Endothelial cell (in vitro differentiated cells): ENCODE measurements around the gene ZNF638. TPM values are rescaled to one million over a fixed set of nuclear protein-coding genes. Genes with fewer than 3 reads are reported as not detected.
A peak's percentile ranks its signal among the peaks of the same experiment; 100 is the strongest.

ENCODE experiments used
- DNase-seq: peaks from one replicate; pipeline ENCODE4 v3.0.0; 2021; ENCODE audit warnings: low spot score
- H3K27ac Mint-ChIP-seq: one replicate; pipeline ENCODE4 v1.8.0; 2021; ENCODE audit warnings: mixed read lengths, inconsistent platforms; ENCODE audit not compliant: unreplicated experiment
- H3K27me3 Mint-ChIP-seq: one replicate; pipeline ENCODE4 v1.8.0; 2021; ENCODE audit warnings: mild to moderate bottlenecking, moderate library complexity, mixed read lengths, inconsistent platforms; ENCODE audit not compliant: unreplicated experiment
- H3K36me3 Mint-ChIP-seq: one replicate; pipeline ENCODE4 v1.8.0; 2021; ENCODE audit warnings: mild to moderate bottlenecking, low read depth, mixed read lengths, inconsistent platforms; ENCODE audit not compliant: unreplicated experiment
- H3K4me1 Mint-ChIP-seq: one replicate; pipeline ENCODE4 v1.8.0; 2021; ENCODE audit warnings: mild to moderate bottlenecking, mixed read lengths, inconsistent platforms; ENCODE audit not compliant: unreplicated experiment
- H3K4me3 Mint-ChIP-seq: one replicate; pipeline ENCODE4 v1.8.0; 2021; ENCODE audit warnings: mild to moderate bottlenecking, mixed read lengths, inconsistent platforms; ENCODE audit not compliant: unreplicated experiment
- H3K9me3 Mint-ChIP-seq: one replicate; pipeline ENCODE4 v1.8.0; 2021; ENCODE audit warnings: mixed read lengths, inconsistent platforms; ENCODE audit not compliant: unreplicated experiment
- total RNA-seq: library from RNA; stranded (reverse); fragmentation: NEBNext Ultra II Directional; extraction: Animal tissue kit (Norgen Biotek cat#: 25700); gene quantifications from one replicate; pipeline ENCODE4 v1.2.1, GENCODE V29; 2021; ENCODE audit not compliant: unreplicated experiment
- TF ChIP-seq, protein P1 (sequence below): fragments of 200-600 bp; sonication (generic); IDR thresholded peaks from one replicate; pipeline ENCODE4 v1.5.0; 2021; ENCODE audit warnings: antibody characterized with exemption; ENCODE audit not compliant: unreplicated experiment

Gene ZNF638
- total RNA-seq, 1 donor from 2014 or later, result 144 TPM

DNA sequence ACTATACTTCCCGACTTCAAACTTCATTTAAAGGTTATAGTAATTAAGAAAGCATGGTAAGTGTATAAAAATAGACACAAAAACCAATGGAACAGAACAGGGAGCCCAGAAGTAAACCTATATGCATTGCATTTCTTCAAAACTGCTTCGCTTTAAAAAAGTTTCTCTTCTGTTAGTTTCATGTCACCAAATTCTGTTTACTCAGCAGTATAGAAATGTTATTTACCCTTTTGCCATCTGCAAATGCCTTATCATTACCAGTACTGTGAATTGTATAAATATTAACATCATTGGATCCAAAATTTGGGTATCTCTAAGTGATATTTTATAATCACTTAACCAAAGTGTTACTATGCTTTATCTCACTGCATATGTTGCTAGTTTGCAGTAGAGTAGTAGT, 45.9 kb upstream of the ZNF638 start:
- TF ChIP-seq, protein P1, sequence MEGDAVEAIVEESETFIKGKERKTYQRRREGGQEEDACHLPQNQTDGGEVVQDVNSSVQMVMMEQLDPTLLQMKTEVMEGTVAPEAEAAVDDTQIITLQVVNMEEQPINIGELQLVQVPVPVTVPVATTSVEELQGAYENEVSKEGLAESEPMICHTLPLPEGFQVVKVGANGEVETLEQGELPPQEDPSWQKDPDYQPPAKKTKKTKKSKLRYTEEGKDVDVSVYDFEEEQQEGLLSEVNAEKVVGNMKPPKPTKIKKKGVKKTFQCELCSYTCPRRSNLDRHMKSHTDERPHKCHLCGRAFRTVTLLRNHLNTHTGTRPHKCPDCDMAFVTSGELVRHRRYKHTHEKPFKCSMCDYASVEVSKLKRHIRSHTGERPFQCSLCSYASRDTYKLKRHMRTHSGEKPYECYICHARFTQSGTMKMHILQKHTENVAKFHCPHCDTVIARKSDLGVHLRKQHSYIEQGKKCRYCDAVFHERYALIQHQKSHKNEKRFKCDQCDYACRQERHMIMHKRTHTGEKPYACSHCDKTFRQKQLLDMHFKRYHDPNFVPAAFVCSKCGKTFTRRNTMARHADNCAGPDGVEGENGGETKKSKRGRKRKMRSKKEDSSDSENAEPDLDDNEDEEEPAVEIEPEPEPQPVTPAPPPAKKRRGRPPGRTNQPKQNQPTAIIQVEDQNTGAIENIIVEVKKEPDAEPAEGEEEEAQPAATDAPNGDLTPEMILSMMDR, result no peak
- DNase-seq, result no peak
- Mint-ChIP-seq H3K9me3 (no peaks in the 10 kb centered on the region), H3K27me3 (no peaks in the 10 kb centered on the region), H3K4me1 (no peaks in the 10 kb centered on the region), H3K36me3 (no peaks in the 10 kb centered on the region), H3K27ac (no peak overlapping the region), H3K4me3 (no peak overlapping the region)

DNA sequence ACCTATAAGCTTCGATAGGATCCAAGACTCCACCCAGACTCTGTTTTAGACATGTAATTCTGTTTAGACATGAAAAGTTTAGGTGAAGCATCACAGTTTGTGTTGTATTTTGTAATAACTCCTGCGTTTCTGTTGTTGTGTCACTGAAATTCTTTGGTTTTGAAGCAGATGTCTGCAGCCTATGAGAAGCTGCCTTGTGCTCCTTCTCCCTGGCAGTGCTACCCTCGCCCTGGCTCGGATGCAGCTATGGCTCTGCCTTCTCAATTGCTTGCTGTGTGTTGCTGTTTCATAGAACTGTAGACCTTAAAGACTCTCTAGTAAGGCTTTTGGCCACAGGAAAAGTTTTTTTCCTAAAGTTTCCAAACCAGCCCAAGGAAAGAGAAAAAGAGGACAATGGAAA, 40.2 kb upstream of the ZNF638 start:
- Mint-ChIP-seq H3K27ac (no peak overlapping the region), H3K9me3 (no peaks in the 10 kb centered on the region), H3K4me1 (no peaks in the 10 kb centered on the region), H3K27me3 (no peaks in the 10 kb centered on the region), H3K36me3 (no peaks in the 10 kb centered on the region), H3K4me3 (no peak overlapping the region)
- DNase-seq, result no peak
- TF ChIP-seq, protein P1, result no peak

DNA sequence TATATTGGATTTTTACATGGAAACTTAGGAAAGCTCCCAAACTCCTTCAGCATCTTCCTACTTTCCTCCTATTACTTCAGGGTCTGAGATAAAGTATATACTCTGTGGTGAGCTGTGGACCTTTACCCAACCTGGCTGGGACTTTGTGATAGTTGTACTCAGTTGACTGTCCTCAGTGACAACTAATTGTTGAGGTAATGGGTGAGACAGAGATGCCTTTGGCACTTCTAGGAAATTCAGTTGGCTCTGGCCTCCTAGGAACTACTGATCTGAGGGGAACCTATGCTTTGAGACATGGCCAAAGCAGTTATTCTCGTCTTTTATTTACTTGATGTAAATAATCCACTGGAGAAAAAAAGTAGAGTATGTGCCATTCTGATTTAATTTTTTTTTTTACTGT, 39.4 kb upstream of the ZNF638 start:
- Mint-ChIP-seq H3K4me1 (no peaks in the 10 kb centered on the region), H3K9me3 (no peaks in the 10 kb centered on the region), H3K27me3 (no peaks in the 10 kb centered on the region), H3K27ac (no peak overlapping the region), H3K4me3 (no peak overlapping the region), H3K36me3 (no peaks in the 10 kb centered on the region)
- TF ChIP-seq, protein P1, result no peak
- DNase-seq, result no peak

DNA sequence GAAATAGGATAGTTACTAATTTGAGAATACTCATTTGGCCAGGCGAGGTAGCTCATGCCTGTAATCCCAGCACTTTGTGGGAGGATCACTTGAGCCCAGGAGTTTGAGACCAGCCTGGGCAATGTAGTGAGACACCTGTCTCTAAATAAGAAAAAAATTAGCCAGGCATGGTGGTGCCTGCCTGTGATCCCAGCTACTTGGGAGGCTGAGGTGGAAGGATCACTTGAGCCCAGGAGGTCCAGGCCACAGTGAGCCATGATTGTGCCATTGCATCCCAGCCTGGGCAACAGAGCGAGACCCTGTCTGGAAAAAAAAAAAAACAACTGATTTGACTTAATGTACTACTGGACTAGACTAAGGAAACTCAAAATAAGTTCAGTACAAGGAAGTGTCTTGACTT, 32.7 kb upstream of the ZNF638 start:
- H3K9me3 Mint-ChIP-seq, result no peaks in the 10 kb centered on the region
- H3K36me3 Mint-ChIP-seq, result no peaks in the 10 kb centered on the region
- no peak for DNase-seq
- no peak overlapping the region for H3K27ac Mint-ChIP-seq
- H3K27me3 Mint-ChIP-seq, result no peaks in the 10 kb centered on the region
- TF ChIP-seq, protein P1, result no peak
- no peaks in the 10 kb centered on the region for H3K4me1 Mint-ChIP-seq
- H3K4me3 Mint-ChIP-seq, result no peak overlapping the region

DNA sequence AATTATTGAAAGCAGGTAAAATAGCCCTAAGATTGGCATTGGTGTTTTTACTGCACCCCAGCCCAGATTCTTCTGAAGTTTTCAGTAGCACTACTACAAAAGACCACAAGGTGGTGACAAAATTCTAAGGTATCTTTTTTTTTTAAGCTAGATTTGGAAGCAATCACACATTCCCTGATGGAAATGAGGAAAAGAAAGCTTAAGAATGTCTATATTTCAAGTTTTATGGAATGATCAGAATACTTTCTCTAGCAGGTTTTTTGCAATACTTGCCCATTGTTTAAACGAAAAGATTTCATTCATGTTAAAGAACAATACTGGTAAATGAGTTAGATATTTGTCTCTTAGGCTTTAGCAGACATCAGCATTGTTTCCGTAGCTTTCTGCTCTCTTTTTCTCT, 32.1 kb upstream of the ZNF638 start:
- TF ChIP-seq, protein P1, result peak; percentile 80
- Mint-ChIP-seq H3K9me3 (no peaks in the 10 kb centered on the region), H3K4me1 (no peaks in the 10 kb centered on the region), H3K27me3 (no peaks in the 10 kb centered on the region), H3K36me3 (no peaks in the 10 kb centered on the region), H3K27ac (no peak overlapping the region), H3K4me3 (no peak overlapping the region)
- peak; percentile 13 for DNase-seq
